T-helper 9 cell (primary cell): ENCODE results near the gene EIF4E1B.
"Not testable (repeated sequence)": the region's sequence is repeated elsewhere in the genome, so short reads cannot be mapped to it uniquely, and the experiment has no call there.

Source experiments
- DNase-seq: peaks from one replicate; pipeline ENCODE4 v3.0.0-alpha.2; 2020
- total RNA-seq, 2 donors: gene quantifications; one replicate each; lab custom pipeline; 2026; lab: John Stamatoyannopoulos, UW

The EIF4E1B gene, protein sequence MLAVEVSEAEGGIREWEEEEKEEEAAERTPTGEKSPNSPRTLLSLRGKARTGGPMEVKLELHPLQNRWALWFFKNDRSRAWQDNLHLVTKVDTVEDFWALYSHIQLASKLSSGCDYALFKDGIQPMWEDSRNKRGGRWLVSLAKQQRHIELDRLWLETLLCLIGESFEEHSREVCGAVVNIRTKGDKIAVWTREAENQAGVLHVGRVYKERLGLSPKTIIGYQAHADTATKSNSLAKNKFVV
- 0 reads per million in 2 donors for total RNA-seq

GRCh38 chr5:176629853-176630680 lies at the start of gene EIF4E1B, which contains the start of gene SNCB:
Gene EIF4E1B (plus strand): TSS chr5:176630675. CDS start chr5:176642788, 12,113 bp downstream.
Gene SNCB (minus strand): TSS chr5:176630534. CDS start chr5:176629654, 880 bp downstream.
- DNase-seq: no peak

GRCh38 chr5:176581361-176581760 lies 49.1 kb upstream of the EIF4E1B start:
- no peak for DNase-seq

DNA sequence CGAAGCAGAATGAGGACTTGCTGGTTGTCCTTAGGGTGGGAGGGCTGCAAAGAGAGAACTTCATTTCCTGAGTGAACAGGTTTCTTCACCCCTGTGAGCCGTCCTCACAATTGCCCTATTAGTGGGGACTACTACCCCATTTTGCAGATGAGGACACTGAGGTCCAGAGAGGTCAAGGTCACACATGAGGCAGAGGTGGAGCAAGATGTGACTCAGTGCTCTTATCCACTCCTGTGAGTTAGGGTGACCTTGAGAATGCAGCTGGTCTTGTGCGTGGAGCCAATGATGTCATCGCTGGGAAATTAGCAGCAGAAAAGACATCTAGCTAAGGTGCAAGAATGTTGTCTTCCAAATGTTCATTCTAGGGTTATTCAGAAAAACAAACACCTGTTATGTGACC lies 47.4 kb upstream of the EIF4E1B start:
- DNase-seq: no peak

DNA sequence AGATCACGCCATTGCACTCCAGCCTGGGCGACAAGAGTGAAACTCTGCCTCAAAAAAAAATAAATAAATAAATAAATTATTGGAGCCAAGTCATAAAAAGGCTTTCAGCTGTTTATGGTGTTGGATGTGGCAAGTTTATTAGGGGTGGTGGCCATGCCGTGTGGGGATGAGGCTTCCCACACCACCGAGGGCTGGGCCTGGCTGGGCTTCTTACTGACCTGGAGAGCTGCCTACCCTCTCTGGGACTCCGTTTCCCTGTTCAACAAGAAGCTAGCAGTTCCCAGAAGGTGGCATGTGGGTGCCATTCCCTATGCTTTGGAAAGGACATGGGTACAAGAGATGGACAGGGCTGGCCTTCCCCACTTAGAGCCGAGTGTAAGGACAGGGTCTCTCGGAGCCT lies 43.1 kb upstream of the EIF4E1B start:
- no peak for DNase-seq

DNA sequence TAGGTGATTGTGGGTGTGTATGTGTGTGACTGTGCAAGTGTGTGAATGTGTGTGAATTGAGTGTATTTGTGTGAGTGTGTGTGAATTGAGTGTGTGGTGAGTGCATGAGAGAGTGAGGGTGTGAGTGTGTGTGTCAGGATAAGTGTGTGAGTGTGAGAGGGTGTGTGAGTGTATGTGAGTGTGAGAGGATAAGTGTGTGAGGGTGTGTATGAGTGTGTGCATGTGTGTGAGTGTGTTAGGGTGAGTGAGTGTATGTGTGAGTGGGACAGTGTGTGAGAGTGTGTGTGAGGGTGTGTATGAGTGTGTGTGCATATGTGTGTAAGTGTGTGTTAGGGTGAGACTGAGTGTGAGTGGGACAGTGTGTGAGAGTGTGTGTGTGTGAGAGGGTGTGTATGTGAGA lies 42.2 kb upstream of the EIF4E1B start:
- DNase-seq: no peak

GRCh38 chr5:176589039-176589769 lies 41.3 kb upstream of the EIF4E1B start:
- DNase-seq: no peak

DNA sequence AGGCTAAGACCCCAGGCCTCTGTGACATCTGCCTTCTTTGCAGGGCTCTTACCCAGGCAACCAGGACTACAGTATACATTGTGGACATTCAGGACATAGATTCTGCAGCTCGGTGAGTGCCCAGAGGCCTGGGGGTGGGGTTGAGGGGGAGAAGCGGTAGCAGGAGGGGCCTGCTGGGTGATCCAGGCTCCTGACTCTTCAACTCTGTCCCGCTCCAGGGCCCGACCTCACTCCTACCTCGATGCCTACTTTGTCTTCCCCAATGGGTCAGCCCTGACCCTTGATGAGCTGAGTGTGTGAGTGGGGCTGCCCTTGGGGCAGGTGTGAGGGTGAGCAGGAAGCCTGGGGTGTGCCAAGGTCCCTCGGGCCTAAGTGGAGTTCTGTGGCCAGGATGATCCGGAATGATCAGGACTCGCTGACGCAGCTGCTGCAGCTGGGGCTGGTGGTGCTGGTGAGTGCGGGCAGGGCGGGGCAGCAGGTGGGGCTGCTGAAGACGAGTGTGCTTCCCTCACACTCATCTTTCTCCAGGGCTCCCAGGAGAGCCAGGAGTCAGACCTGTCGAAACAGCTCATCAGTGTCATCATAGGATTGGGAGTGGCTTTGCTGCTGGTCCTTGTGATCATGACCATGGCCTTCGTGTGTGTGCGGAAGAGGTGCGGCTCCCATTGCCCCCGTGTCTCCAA lies 40.3 kb upstream of the EIF4E1B start:
- DNase-seq: no peak

DNA sequence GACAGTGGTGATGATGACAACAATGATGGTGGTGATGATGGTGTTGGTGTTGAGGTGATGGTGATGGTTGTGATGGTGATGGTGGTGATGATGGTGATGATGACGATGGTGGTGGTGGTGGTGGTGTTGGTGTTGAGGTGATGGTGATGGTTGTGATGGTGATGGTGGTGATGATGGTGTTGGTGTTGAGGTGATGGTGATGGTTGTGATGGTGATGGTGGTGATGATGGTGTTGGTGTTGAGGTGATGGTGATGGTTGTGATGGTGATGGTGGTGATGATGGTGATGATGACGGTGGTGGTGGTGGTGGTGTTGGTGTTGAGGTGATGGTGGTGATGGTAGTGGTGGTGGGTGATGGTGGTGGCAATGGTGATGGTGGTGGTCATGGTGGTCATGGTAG lies 38.8 kb upstream of the EIF4E1B start:
- DNase-seq: not testable (repeated sequence)

- no peak for DNase-seq
Measured at GRCh38 chr5:176592573-176592972, 37.9 kb upstream of the EIF4E1B start.

GRCh38 chr5:176593273-176593869 lies 37.1 kb upstream of the EIF4E1B start:
- DNase-seq: no peak

DNA sequence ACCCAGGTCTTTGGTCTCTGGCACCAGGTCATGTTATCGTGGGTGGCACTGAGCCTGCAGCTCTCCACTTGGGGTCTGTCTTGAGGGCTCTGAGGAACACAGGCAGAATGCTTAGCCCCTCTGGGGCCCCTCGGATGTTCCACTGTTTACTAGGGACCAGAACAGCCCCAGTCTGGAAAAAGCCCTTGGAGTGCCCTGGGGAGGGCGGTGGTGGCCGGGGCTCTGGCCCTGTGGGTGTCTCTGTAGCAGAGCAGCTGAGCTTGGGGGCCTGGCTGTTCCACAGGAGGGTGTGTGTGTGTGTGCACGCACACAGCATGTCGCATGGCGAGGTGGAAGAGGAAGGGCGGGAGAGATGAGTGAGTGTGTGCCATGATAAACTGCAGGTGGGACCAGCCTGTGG lies 35.9 kb upstream of the EIF4E1B start:
- DNase-seq: no peak

GRCh38 chr5:176595386-176595943 lies 35.0 kb upstream of the EIF4E1B start:
- no peak for DNase-seq

DNA sequence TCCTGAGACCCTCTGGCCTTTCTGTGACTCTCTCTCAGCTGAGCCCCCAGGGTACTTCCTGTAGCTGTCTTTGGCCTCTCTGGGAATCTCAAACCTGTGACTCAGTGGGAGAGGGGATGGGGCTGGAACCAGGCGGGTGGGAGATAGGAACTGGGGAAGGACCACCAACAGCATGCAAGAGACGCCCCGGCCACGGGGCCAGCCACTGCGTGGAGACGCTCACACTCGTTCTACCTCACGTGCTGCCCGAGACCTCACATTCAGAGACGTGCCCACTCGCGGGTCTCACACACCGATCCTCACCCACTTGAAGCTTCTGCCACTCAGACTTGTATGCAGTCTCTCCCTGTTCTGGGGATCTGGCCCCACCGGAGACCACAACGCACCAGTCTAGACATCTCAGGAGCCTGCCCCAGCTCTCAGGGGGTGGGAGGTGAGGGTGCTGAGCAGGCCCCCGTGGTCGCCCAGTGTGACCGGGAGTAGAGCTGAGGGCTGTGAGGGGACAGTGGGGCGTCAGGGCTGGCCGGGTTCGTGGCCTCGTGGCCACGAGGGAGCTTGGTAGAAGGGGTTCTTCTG lies 34.3 kb upstream of the EIF4E1B start:
- no peak for DNase-seq

DNA sequence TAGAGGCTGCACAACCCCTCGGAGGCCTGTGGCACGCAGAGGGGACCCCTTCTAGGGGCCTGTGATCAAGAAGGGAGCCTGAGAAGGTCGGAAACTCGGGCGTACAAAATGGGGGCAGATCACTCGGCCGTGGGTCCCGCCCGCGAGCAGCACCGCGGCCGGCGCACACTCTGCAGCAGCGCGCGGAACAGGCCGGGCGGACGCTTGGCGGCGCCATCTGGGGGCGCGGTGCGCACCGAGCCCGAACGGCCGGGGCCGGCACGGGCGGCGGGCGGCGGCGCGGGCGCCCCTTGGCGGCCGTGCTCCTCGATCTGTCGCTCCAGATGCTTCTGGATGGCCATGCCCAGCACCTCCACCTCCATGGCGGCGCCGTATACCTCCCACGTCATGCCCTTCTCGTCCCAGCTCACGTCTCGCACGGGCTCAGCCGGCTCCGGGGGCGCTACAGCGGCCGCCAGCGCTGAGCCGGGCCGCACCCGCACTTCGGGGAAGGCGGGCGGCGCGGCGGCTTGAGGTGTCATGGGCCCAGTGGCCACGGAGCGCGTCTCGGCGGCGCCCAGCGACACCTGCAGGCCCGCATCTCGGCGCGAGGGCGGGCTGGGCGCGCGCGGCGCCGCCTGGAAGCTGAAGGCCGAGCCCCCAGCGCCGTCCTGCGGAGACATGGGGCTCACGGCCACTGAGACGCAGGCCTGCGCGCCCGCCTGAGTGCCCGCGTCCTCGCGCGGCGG lies 33.6 kb upstream of the EIF4E1B start:
- DNase-seq: peak; percentile 50

DNA sequence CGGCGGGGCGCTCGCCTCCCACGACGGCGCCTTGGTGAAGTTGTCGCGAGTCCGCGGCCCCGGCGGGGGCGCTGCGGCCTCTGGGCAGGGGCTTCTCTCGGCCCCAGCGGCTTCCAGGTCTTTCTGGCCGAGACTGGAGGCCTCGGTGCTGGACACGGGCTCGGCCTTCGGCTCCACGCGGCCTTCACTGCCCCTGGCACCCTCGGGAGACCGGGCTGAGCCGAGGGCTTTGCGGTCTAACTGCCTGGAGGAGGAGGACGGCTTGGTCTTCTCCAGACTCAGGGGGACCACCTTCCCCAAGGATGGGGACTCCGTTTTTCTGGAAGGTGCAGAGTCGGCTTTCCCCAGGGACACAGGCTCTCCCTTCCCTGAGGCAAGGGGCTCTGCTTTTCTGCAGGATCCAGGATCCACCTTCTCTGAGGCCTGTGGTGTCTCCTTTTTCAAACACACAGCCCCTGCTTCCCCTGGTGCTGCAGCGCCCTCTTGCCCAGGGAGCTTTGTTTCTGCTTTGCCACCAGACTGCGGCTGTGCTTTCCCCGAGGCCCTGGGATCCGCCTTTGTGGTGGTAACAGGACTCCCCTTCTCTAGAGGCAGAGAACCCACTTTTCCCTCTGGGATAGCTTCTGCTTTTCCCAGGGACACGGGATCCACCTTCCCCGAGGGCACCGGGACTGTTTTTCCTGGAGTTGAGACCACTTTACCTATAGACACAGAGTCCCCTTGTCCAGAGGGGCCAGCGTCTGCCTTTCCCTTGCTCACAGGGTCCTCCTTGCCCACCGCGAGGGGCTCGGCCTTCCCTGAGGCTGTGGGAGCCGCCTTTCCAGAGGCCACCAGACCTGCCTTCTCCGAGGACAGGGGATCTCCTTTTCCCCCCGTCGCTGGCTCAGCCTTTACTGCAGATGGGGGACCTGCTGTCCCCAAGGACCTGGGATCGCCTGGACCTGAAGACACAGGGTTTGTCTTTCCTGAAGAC lies 32.8 kb upstream of the EIF4E1B start:
- no peak for DNase-seq

DNA sequence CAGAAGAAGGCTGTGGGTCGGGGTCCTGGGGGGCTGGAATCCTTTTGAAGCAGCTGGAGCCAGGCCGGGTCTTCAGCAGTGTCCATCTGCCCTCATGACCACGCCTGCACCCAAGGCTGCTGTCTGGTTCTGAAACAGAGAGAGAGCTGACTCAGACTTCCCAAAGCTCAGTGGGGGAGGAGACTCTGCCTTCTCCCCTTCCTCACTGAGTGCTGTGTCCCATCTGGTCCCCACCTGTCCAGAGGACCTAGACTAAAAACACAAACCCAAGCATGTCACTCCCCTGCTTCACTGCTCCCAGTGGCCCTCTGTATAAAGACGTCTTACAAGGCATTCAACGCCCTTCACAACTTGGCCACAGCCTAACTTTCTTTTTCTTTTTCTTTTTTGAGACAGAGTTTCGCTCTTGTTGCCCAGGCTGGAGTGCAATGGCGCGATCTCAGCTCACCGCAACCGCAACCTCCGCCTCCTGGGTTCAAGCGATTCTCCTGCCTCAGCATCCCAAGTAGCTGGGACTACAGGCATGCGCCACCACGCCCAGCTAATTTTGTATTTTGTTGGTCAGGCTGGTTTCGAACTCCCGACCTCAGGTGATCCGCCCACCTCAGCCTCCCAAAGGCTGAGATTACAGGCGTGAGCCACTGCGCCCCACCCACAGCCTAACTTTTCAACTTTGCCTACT lies 30.6 kb upstream of the EIF4E1B start:
- DNase-seq: not testable (repeated sequence)

- DNase-seq: no peak
Measured at GRCh38 chr5:176601901-176602482, 28.5 kb upstream of the EIF4E1B start.

GRCh38 chr5:176603091-176603490 lies 27.4 kb upstream of the EIF4E1B start:
- DNase-seq: no peak

GRCh38 chr5:176606032-176606431 lies 24.4 kb upstream of the EIF4E1B start:
- no peak for DNase-seq
